GM12891 (cell line): ENCODE results near the gene KIF16B.

Experiments
- POLR2A ChIP-seq: IDR thresholded peaks from 2 replicates; pipeline ENCODE4 v1.6.1; 2011; ENCODE audit warnings: low read depth, low read length, control low read depth
- POLR2AphosphoS5 ChIP-seq: IDR thresholded peaks from 2 replicates; pipeline ENCODE4 v1.6.1; 2011; ENCODE audit warnings: low read depth, low read length, control low read depth
- POU2F2 ChIP-seq: IDR thresholded peaks from 2 replicates; pipeline ENCODE4 v1.6.1; 2011; ENCODE audit warnings: low read depth, mild to moderate bottlenecking, control low read depth, low read length, moderate library complexity
- SPI1 ChIP-seq: IDR thresholded peaks from 2 replicates; pipeline ENCODE4 v1.6.1; 2011; ENCODE audit warnings: low read depth, low read length, control low read depth
- TAF1 ChIP-seq: IDR thresholded peaks from 2 replicates; pipeline ENCODE4 v1.6.1; 2011; ENCODE audit warnings: low read depth, low read length, control low read depth

GRCh38 chr20:16399801-16400200 is 173.4 kb downstream of the KIF16B start:
- TF ChIP-seq POLR2AphosphoS5 (no peak), SPI1 (no peak), POLR2A (no peak), POU2F2 (no peak), TAF1 (no peak)
